Testis (tissue), 2 donors: ENCODE data around the gene RETNLB.

Experiments used
- POLR2A ChIP-seq: fragments of 450-650 bp; IDR thresholded peaks from one replicate; pipeline ENCODE4 v1.6.1; 2017; ENCODE audit warnings: antibody characterized with exemption, mild to moderate bottlenecking, moderate library complexity
- TF ChIP-seq, protein P1 (sequence below), 3 experiments: fragments of 450-650 bp in 2 of 3; fragments of 200-600 bp in 1 of 3; sonication (generic) in 1 of 3; IDR thresholded peaks; one replicate each; pipeline ENCODE4 v1.5.1; 2016 to 2019; ENCODE audit warnings: antibody characterized with exemption in 3 of 3, mild to moderate bottlenecking in 2 of 3, moderate library complexity in 1 of 3

DNA sequence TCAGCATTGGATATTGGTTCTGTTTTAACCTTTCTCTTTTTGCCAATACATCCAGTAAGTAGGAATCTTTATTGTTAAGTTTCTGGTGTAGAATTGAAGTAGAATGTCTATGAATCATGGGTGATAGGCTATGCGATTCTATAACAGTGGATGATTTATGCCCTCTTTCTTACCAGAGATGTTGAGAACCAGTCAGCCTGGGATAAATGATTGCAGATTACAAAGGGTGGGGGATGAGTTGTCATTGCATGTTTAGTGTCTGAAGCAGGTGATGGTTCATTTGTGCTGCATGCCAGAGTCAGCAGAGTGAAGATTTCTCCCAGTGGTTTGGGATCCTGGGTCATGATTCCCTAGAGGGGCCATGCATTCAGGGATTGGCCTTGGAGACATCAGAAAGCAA lies 14.3 kb downstream of the RETNLB start:
- no peak for TF ChIP-seq POLR2A
- TF ChIP-seq, protein P1, sequence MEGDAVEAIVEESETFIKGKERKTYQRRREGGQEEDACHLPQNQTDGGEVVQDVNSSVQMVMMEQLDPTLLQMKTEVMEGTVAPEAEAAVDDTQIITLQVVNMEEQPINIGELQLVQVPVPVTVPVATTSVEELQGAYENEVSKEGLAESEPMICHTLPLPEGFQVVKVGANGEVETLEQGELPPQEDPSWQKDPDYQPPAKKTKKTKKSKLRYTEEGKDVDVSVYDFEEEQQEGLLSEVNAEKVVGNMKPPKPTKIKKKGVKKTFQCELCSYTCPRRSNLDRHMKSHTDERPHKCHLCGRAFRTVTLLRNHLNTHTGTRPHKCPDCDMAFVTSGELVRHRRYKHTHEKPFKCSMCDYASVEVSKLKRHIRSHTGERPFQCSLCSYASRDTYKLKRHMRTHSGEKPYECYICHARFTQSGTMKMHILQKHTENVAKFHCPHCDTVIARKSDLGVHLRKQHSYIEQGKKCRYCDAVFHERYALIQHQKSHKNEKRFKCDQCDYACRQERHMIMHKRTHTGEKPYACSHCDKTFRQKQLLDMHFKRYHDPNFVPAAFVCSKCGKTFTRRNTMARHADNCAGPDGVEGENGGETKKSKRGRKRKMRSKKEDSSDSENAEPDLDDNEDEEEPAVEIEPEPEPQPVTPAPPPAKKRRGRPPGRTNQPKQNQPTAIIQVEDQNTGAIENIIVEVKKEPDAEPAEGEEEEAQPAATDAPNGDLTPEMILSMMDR (IDR thresholded peaks at IDR 0.05) = no peak
